Esophagus muscularis mucosa (tissue), 4 donors: ENCODE results near the gene GRK1.

Source experiments
- CTCF ChIP-seq, 3 experiments: fragments of 200-600 bp in 2 of 3; fragments of 450-650 bp in 1 of 3; sonication (generic) in 2 of 3; IDR thresholded peaks; one replicate each; pipeline ENCODE4 v1.5.1; 2017 to 2019; ENCODE audit warnings: antibody characterized with exemption in 3 of 3, mild to moderate bottlenecking in 2 of 3, moderate library complexity in 1 of 3
- EP300 ChIP-seq: sonication (generic); formaldehyde crosslinking; IDR thresholded peaks from one replicate; pipeline ENCODE4 v1.6.1; 2017; ENCODE audit warnings: antibody characterized with exemption
- POLR2A ChIP-seq: fragments of 450-650 bp; IDR thresholded peaks from one replicate; pipeline ENCODE4 v1.6.1; 2017; ENCODE audit warnings: antibody characterized with exemption, moderate library complexity, mild to moderate bottlenecking, low read depth

GRCh38 chr13:113742000-113742441, 75.0 kb downstream of the GRK1 start:
- TF ChIP-seq CTCF (IDR thresholded peaks at IDR 0.05) (no peak), EP300 (no peak), POLR2A (no peak)
